HG03521 (cell line): ENCODE results near the gene SMAD7.
"Not testable (repeated sequence)": the region's sequence is repeated elsewhere in the genome, so short reads cannot be mapped to it uniquely, and the experiment has no call there.

Experiments
- ATAC-seq: cut with Tn5 transposase; IDR thresholded peaks from one replicate; pipeline ENCODE4 v1.9.1; 2021; ENCODE audit warnings: mild to moderate bottlenecking, moderate library complexity; ENCODE audit not compliant: unreplicated experiment

The SMAD7 gene

GRCh38 chr18:48884306-48884705 lies 66.5 kb downstream of the SMAD7 start:
- no peak for ATAC-seq

DNA sequence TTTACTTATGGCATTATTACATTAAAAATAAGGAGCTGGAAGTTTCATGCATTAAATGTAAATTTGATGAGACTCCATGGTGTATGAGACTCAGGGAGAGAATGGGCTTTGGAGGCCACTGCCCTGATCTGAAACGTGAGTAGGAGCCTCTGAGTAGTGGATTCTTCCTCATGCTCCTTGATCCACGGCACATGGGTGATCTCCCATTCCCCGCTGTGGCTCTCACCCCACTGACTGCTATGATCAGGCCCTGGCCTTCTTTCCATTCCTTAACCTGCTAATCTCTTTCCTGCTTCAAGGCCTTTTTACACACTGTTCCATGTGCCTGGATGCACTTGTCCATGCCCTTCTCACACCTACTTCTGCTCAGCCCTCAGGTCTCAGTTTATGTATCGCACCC lies 68.4 kb downstream of the SMAD7 start:
- no peak for ATAC-seq

DNA sequence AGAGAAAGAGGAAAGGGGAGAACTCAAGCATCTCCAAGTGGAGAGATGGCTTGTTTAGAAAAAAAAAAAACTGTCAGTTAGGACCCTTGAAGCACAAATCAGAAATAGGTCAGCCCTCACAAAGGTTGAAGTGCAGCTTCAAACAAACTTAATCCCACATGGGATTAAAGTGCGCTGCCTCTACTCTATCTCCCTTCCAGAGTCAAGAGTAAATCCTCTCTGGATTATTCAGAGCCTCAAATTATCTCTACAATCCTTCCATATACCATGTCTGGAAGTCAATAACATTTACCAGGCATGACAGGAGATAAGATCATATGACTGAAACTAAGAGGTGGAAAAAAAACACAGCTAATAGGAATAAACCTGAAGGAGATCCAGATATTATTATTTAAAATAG lies 69.8 kb downstream of the SMAD7 start:
- no peak for ATAC-seq

DNA sequence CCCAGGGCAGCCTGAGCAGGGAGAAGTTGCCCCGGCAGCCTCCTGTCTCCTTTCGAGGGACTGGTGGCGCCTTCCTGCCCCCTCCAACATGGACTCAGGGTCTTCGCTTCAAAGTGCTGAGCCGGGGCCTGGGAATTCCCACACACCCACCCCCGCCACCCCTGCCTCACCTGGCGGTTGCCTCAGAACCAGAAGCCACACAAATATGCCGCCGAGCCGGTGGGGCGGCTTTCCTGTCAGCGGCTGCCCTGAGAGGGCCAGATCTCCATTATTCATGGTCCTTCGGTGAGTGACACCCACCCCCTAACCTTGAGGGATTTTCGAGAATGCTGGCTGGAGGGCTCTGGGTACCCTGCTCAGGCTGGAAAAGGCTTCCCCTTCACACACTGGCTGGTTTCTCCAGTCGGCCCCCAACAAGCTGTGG lies 71.7 kb downstream of the SMAD7 start:
- no peak for ATAC-seq

DNA sequence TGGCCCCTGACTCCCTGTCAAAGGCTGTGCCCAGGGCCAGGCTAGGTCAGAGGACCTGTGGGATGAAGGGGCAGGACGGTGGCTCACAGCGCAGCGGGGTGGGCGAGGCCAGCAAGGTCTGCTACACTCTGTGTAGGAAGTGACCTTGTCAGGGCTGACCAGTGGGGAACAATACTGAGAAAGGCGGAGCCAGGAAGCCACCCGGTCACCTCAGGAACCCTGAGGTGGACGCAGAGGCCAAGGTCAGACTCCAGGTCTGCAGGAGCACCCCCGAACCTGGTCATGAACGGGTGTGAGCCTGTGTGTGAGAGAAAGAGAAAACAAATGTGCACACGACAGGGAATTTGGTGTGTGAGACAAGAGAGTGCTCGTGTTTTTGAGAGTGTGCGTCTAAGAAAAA lies 72.3 kb downstream of the SMAD7 start:
- ATAC-seq, result no peak

DNA sequence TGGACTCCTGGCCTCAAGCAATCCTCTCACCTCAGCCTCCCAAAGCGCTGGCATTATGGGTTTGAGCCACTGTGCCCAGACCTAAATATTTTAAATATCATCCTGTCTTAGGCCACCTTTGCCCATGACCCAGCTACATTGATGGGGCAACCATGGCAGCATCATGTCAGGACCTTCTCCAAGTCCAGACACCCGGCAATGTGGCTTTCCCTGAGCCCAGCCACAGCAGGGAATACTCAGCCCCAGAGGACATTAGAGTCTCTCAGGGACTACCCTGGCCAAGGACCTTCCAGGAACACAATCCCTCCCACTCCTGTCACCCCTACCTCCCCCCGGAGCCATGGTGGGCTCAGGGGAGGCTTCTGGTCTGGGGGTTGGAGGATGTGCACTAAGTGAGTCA lies 72.8 kb downstream of the SMAD7 start:
- no peak for ATAC-seq

DNA sequence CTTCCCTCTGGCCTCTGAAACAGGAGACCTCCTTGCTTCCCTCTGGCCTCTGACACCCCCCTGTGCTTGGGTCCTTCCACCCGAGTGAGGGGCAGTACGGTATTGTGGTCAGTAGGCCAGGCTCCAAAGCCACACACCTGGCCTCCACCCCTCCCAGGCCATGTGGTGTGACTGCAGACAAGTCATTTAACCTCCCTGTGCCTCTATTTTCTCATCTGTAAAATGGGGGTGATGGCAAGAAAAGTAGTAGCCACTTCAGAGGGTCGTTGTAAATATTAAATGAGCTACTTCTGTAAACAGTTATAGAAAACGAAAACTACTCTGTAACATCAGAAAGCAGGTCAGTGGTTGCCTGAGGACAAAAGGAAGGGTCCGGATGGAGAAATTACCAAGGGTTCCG lies 74.2 kb downstream of the SMAD7 start:
- ATAC-seq, result no peak

DNA sequence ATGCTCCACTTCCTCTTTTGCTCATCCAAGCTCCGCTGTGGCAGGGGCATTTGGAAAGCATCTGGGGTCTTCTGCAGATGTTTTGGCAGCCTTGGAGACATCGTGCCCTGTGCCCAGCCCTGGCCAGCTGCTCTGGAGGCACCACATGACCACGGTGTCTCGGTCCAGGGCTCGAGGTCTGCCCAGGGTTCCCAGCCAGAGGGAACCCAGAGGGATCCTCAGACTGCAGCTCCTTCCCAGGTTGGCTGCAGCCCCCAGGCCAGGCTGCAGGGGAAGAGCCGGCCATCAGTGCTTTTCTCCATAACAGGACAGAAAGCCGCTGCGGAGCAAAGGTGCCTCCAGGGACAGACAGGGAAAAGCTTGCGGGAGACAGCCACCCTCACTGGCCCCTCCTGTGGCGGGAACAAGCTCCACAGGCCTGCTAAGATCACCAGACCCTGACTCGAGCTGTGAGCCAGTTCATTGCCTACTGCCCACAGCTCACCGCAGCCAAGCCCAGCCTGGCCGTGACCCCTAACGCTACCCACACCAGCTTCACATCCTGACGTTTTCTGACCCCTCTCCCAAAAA lies 74.7 kb downstream of the SMAD7 start:
- no peak for ATAC-seq

GRCh38 chr18:48875314-48875941 lies 75.3 kb downstream of the SMAD7 start:
- no peak for ATAC-seq

DNA sequence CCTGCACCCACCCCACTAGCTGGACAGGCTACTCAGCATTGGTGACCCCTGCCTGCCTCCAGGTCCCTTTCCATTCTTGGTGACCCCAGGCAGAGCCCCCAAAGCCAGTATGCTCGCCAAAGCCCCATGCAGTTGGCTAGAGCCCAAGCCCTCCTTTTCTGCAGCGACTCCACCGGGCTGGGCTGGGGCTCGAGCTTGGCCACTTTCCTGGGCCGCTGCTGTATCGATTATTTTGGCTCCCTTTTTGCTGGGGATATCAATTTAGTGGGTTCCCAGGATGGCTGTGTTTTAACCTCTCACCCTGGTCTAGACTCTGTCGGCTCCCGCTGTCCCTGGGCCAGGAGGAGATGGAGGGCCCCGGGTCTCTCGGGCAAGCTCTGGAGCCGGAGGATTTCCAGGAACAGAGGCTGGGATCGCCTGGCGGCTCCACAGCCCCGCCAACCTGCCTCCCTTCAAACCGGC lies 76.0 kb downstream of the SMAD7 start:
- no peak for ATAC-seq

DNA sequence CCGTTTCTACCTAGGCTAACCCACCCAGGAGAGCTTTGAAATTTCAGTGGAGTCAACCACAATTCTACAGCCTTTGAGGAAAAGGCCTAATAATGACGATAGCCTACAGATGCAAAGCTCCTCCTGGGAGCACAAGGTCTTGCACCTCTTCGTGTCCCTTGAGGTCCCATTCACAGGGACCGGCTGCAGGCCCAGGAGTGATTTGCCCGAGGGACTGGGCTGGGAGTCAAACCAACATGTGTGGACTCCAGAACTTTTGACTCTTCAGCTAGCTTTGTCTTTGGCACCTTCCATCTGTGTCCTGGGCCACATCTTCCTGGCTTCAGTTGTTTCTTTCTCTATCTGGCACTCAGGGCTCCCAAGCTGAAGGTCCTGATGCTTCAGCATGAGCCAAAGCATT lies 76.5 kb downstream of the SMAD7 start:
- no peak for ATAC-seq

DNA sequence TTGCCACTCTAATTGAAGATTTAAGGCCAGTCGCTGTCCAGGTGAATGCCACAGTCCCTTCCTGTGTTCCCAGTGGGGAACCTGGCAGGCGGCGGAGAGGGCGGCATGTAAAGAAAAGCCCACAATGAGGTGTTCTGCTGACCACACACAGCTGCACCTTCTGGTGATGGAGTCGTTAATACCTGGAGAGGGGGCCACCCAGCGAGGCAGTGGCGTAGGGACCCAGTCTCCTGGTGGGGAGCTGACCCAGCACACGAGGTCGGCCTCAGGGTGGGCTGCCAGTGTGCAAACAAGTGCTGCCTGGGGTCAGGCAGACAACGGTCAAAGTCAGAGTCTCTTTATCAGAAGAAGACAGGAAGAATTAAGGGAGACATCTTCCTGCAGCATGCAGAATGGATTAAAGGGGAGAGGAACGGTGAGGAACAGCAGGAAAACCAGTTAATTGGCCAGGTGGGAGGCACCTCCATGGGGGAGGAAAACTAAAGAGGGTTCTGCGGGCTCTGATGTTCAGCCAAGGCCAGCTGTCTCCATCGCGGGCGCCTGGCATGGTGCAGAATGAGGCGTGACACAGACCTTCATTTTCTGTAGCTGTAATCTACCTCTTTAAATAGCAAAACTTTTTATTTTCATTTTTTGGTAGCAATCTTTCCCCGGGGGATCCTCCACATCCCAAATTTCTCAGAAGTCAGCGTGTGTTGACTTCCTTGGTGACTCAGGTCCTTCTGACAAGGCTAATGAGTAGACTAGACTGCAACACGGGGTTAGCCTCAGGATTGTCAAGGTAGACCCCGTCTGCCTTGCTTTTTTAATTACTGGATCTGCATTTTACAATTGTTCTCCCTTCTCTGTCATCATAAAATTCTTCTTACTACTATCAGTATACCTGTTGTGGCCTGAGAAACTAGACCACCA lies 78.3 kb downstream of the SMAD7 start:
- no peak for ATAC-seq

DNA sequence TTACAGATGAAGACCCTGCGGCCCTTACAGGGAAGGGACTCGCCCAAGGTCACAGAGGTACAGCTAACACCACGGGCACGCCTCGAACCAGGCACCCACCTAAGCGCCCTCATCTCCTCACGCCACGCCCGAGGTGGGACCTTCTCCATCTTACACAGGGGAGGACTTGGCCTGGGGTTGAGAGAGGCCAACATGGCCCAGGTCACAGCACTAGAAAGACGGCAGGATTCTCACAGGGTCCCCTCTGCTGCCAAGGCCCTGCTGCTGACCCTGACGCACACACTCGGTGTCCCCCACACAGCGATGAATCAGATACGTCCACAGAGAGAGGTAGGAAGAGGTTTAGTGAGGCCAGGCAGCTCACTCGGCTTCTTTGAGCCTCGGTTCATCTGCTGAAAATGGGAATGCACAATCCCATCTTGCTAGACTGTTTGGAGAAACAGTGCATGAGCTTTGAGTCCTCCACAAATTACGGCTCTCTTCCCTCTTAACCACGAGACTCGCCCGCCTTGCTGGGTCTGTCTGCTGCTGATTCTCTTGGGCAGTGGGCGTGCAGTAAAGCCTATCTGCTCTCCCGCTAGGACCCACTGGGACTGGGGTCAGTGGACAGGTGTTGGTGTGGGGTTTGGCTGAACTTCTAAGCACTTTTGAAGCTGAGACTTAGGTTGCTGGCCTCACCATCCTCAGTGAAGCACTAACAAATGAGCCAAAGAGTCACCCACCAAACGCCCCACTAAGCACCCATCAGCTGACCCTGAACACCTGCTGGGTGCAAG lies 79.2 kb downstream of the SMAD7 start:
- no peak for ATAC-seq

- ATAC-seq, result not testable (repeated sequence)
These were observed 79.8 kb downstream of the SMAD7 start for GRCh38 chr18:48870926-48871325.
